HG02840 (cell line): ENCODE measurements around the gene PPP1R9B.

Source experiments
- ATAC-seq: cut with Tn5 transposase; IDR thresholded peaks from one replicate; pipeline ENCODE4 v1.9.1; 2021; ENCODE audit warnings: mild to moderate bottlenecking, moderate library complexity, moderate number of reproducible peaks; ENCODE audit not compliant: unreplicated experiment, low FRiP score

Gene PPP1R9B

DNA sequence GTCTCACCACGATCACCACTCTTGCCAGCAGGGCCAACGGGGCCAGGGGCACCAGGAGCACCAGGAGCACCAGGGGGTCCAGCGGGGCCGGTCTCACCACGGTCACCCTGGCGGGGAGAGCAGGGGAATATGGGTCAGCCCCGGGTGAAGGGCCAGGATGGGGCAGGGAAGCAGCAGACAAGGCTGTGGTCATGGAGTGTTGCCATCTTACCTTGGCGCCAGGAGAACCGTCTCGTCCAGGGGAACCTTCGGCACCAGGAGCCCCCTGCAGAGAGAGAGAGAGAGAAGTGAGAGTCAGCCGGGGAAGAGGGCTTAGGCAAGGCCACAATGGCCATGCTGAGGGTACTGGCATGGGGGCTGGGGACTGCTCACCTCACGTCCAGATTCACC is 38.0 kb upstream of the PPP1R9B start:
- no peak for ATAC-seq

DNA sequence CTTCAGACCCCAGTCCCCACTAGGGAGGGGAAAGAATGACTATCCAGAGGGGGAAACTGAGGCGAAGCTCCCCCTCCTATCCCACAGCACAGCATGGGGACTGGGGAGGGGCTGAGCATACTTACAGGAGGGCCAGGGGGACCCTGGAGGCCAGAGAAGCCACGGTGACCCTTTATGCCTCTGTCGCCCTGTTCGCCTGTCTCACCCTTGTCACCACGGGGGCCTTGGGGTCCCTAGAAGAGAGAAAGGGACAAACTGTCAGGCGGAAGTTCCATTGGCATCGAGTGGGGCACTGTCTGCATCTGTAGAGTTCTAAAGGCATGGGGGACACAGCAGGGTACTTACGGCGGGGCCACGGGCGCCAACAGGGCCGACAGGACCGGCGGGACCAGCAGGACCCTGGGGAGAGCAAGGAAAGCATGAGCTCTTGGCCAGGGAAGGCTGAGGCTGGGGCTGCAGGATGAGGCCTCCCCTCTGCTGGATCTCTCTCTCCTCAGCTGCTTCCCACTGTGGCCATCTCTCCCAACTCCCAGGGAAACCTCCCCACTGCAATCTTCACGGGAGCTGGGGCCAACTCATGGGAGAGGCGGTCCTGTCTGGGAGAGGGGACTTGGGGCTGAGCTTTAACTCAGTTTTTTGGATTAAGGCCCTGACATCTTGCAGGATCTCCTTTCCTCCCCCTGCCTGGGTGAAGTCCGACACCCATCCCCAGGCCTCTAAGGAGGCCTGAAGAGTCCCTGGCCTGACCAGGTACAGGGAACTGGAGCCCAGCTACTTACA is 37.5 kb upstream of the PPP1R9B start:
- ATAC-seq, result no peak

DNA sequence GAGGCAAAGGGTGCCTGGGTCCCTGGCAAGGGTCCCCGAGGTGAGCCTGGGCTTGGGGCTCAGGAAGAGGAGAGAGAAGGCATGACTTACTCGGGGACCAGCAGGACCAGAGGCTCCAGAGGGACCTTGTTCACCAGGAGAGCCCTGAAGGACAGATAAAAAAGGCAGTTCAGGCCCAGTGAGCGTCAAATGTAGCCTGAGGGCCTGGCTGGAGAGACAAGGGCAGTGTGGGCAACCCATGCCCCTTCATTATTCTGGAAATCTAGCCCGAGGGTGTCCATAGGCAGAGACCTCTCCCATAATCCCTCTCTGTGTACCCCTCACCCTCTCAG is 36.9 kb upstream of the PPP1R9B start:
- no peak for ATAC-seq

- ATAC-seq, result no peak
Measured at GRCh38 chr17:50186661-50187393, 36.4 kb upstream of the PPP1R9B start.

DNA sequence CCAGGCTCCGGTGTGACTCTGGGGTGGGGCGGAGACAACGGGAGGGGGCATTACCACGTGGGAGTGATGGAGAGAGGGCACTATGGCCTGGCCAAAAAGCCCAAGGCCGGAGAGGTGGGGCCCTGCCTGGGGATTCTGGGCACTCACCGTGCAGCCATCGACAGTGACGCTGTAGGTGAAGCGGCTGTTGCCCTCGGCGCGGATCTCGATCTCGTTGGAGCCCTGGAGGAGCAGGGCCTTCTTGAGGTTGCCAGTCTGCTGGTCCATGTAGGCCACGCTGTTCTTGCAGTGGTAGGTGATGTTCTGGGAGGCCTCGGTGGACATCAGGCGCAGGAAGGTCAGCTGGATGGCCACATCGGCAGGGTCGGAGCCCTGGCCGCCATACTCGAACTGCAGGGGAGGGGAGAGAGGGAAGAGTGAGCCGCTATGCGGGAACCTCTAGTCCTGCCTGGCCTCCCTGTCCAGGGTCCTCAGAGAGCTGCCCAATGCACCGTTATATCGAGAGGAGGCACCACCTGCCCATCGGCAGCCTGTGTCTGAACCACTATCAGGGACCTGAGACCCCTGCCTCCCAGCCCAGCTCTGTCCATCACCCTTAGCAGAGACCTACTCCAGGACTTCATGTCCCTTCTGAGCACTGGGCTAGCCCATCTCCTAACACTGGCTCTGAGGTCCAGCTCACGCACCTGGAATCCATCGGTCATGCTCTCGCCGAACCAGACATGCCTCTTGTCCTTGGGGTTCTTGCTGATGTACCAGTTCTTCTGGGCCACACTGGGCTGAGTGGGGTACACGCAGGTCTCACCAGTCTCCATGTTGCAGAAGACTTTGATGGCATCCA is 35.4 kb upstream of the PPP1R9B start:
- no peak for ATAC-seq

DNA sequence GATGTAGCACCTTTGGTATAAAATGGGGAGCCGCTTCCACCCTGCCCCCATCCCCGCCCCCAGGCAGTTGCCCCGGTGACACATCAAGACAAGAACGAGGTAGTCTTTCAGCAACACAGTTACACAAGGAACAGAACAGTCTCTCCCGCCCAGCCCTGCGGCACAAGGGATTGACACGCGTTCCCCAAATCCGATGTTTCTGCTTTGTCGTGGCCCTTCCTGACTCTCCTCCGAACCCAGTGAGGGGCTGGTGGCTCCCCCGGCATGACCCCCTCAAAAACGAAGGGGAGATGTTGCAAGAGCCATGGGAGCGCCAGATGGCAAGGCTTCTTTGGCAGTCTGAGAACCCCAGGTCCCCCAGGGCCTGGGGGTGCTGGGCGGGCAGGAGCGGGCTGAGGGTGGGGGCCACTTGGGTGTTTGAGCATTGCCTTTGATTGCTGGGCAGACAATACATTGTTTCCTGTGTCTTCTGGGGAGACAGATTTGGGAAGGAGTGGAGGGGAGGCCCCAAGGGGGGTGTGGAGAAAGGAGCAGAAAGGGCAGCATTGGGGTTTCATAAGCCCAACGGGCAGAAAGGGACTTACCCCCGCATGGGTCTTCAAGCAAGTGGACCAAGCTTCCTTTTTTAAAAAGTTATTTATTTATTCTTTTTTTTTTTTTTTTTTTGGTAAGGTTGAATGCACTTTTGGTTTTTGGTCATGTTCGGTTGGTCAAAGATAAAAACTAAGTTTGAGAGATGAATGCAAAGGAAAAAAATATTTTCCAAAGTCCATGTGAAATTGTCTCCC is 34.3 kb upstream of the PPP1R9B start:
- no peak for ATAC-seq

GRCh38 chr17:50184064-50184463 is 33.6 kb upstream of the PPP1R9B start:
- ATAC-seq, result no peak

DNA sequence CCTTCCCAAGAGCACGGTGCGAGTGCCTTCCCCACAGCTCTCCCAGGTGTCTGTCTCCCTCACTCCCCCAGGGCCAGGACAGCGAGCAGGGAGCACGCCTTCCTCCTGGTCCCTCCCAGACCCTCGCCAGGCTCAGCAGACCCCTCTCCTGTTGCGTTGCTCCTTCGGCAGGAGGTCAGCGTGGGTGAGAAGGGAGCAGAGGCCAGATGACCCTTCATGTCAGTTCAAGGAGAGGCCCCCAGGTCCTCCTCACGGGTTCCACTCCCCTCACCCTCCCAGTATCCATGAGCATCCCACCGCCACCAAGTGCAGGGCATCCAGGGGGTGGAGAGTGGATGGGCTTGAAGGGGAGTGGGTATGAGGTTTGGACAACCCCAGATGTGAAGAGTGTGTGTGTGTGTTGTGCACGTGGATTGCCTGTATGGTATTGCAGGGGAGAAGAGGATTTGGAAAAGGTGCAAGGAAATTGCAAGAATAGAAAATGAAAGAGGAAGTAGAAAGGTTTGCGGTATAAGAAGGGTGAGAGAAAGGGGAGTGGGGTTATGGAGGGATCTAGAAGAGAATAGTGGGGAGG is 33.0 kb upstream of the PPP1R9B start:
- no peak for ATAC-seq

DNA sequence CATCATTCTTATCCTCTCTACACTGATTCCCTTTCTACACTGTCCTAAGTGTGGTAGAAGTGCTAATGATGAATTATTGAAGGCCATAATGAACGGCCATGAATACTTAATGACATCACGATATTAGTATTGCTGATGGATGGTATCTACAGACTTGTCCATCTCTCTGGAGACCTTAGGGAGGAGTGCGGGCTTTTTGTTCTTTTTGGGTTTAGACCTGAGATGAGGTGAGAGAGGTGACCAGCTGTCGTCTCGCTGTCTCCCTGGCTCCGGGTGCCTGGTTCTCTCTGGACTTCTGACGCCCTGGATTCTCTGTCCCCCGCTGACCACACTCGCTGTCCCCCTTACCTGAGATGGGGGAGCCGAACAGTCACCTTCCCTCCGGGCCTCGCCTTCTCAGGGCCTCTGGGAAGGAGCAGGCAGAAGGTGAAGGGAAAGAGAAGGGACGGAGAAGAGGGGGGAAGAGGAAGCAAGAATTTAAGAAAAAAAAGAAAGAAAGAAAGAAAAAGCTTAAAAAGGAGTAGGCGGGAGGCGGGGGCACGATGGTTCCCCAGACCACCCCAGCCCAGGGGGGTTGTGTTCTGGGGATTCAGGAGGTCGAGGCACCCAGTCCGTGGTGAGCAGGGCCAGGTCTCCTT is 32.4 kb upstream of the PPP1R9B start:
- ATAC-seq, result no peak

DNA sequence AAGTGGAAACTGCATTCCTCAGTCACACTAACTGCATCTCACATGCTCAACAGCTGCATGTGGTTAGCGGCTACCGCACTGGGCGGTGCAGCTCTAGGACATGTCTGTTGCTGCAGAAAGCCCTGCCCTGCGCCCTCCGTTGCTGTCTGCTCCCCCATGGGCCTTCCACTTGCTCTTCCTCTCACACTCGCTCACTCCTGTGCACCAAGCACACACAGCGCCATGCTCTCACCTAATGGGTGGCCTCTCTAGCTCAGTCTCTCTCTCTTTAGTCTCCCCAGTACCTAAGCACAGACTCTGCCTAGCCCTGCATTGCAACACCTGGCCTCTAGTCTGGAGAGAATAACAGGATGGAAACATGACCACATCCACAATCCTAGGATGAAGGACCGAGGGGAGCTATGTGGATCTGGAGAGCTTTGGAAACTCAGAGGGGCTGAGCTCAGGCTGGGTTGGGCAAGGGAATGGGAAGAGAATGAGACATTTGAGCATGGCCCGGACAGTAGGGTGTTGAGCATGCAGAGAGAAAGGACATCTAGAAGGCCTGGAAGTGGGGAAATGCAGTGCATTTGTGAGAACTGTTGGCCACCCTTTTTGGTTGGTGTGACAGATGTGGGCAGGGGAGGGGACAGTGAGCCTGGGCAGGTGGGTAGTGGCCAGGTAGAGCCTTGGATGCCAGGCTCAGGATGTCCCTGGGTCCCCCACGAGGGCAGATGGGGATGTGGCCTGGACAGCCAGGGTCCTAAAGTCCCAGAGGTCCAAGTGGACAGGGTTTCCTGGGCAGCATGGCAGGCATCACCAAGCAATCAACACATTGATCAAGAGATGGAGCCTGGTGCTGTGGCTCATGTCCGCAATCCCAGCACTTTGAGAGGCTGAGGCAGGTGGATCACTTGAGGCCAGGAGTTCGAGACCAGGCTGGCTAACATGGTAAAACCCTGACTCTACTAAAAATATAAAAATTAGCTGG is 31.4 kb upstream of the PPP1R9B start:
- no peak for ATAC-seq

GRCh38 chr17:50181144-50181543 is 30.7 kb upstream of the PPP1R9B start:
- ATAC-seq, result no peak

GRCh38 chr17:50180620-50181019 is 30.1 kb upstream of the PPP1R9B start:
- ATAC-seq, result no peak

GRCh38 chr17:50180111-50180510 is 29.6 kb upstream of the PPP1R9B start:
- ATAC-seq, result no peak

DNA sequence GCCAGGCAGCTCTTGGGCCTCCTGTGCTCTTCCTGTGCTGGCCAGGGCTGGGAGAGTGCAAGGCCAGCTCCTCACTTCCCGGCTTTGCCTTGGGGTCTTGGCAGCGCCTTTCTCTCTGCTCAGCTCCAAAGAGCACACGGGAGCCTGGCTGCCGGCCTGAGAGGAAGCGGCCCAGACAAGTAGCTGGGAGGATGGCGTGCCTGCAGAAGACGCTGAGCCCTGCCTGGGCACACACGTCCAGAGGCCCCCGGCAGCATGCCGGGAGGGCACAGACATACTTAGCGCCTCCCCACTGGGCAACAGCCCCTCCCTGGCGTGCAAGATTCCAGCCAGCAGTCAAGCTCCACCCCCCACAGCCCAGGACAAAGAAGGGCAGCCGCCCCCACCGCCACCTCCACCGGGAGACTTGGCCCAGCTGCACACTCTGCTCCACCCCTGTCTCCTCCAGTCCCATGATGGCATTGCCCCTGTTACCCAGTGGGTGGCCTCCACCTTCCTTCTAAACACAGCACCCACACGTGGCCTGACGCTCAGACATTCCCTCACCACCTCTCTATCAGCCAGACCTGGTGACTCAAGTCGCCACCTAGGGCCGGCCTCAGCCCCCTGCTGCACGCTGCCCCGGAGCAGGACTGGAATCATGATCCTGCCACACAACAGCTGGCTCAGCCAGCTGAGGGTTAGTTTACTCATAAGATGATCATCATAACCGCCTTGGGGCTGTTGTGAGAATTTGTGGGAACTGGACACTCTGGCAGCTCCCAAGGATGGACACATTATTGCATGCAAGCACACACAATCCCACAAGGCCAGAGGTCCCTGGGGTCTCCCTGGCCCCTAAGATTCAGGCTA is 27.7 kb upstream of the PPP1R9B start:
- ATAC-seq, result no peak

DNA sequence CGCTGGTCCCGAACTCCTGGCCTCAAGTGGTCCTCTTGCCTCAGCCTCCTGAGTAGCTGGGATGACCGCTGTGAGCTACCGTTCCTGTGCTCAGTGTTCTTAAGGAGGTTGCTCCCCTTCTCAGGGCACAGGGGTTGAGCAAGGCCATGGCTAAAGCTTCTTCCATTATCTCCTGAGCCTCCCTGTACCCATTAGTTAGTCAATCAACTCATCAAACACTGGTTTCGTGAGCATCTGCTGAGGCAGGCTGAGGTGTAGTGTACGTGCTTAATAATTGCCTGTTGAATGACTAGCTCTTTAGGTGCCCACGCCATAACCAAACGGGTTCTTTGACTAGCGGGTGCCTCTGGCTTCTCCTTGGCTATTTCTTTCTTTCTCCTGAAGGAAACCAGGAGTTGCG is 27.0 kb upstream of the PPP1R9B start:
- no peak for ATAC-seq

DNA sequence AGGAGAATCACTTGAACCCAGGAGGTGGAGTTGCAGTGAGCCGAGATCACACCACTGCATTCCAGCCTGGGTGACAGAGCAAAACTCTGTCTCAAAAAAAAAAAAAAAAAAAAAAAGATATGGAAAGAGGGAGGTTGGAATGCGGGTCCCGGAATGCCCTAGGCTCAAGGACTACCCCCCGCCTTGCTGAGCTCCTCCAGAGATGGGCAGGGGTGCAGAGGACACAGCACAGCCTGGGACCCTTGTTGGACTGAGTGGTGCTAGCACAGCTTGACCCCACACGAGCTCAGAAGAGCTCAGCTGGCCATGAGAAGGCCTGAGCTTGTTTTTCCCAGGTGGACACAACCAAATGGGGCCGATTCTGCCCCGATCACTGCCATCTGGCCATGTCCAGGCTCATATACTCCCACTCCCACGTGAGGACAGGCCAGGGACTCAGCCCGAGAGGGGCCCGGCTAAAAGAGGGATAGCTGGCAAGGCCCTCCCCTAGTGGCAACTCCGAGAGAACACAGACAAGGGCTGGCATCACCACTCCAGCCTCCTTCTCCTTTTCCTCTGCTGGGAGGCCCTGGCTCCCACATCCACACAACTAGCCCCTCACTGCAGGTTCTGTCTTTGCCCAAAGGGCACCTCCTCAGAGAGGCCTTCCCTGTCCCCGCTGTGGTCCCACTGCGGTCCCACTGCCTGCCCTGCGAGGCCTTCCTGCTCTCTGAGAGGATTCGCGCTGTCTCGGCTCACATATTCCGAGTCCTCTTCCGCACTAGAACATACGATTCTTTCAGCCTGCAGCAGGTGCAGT is 26.3 kb upstream of the PPP1R9B start:
- ATAC-seq, result no peak
